Liver (tissue), 9 donors: ENCODE measurements around the gene PRDM9. TPM values are rescaled to one million over a fixed set of nuclear protein-coding genes. Genes with fewer than 3 reads are reported as not detected.

Source experiments
- DNase-seq: peaks from one replicate; pipeline ENCODE4 v3.0.0-alpha.2; 2017; ENCODE audit warnings: low spot score
- H3K27ac ChIP-seq, 2 donors: one replicate each; pipeline ENCODE4 v1.7.0; 2013; ENCODE audit warnings: inconsistent platforms in 2 of 2, low read length in 2 of 2, control low read depth in 1 of 2, low read depth in 1 of 2, mild to moderate bottlenecking in 1 of 2
- H3K27me3 ChIP-seq, 4 donors: one replicate each; pipeline versions ENCODE4 v1.6.1 to v1.7.0; 2013; ENCODE audit warnings: low read length in 3 of 4, inconsistent platforms in 1 of 4, mild to moderate bottlenecking in 1 of 4, moderate library complexity in 1 of 4; ENCODE audit not compliant: control insufficient read depth in 4 of 4, insufficient read depth in 4 of 4
- H3K36me3 ChIP-seq, 4 donors: one replicate each; pipeline versions ENCODE4 v1.6.1 to v1.7.0; 2013; ENCODE audit warnings: low read length in 3 of 4, mild to moderate bottlenecking in 3 of 4, low read depth in 1 of 4, moderate library complexity in 1 of 4; ENCODE audit not compliant: control insufficient read depth in 4 of 4, insufficient read depth in 3 of 4
- H3K4me1 ChIP-seq, 4 donors: one replicate each; pipeline versions ENCODE4 v1.6.1 to v1.7.0; 2013; ENCODE audit warnings: low read length in 3 of 4, mild to moderate bottlenecking in 3 of 4, moderate library complexity in 1 of 4; ENCODE audit not compliant: control insufficient read depth in 4 of 4, insufficient read depth in 4 of 4
- H3K4me3 ChIP-seq, 3 donors: one replicate each; pipeline versions ENCODE4 v1.6.1 to v1.7.0; 2013; ENCODE audit warnings: low read length in 3 of 3, control low read depth in 1 of 3, low read depth in 1 of 3, mild to moderate bottlenecking in 1 of 3
- H3K9ac ChIP-seq, 2 donors: one replicate each; pipeline ENCODE4 v1.7.0; 2013; ENCODE audit warnings: low read length in 2 of 2, mild to moderate bottlenecking in 2 of 2, moderate library complexity in 2 of 2, control low read depth in 1 of 2, low read depth in 1 of 2
- H3K9me3 ChIP-seq, 4 donors: one replicate each; pipeline versions ENCODE4 v1.6.1 to v1.7.0; 2013; ENCODE audit warnings: low read length in 3 of 4; ENCODE audit not compliant: control insufficient read depth in 4 of 4
- CTCF ChIP-seq: fragments of 150-350 bp; IDR thresholded peaks from 2 replicates; pipeline ENCODE4 v1.5.1; 2017; ENCODE audit warnings: improper control_type of control experiment, low read depth, low read length; ENCODE audit not compliant: missing input control
- EGR1 ChIP-seq, 2 donors: IDR thresholded peaks; 2 replicates each; pipeline ENCODE4 v1.6.1; 2016 to 2018; ENCODE audit warnings: antibody characterized with exemption in 2 of 2, low read depth in 2 of 2
- FOXA1 ChIP-seq: IDR thresholded peaks from 2 replicates; pipeline ENCODE4 v1.6.1; 2016; ENCODE audit warnings: antibody characterized with exemption
- GABPA ChIP-seq, 2 donors: IDR thresholded peaks in 1 of 2; conservative IDR thresholded peaks in 1 of 2; 2 replicates each; pipeline ENCODE4 v1.6.1; 2016; ENCODE audit warnings: antibody characterized with exemption in 2 of 2, mild to moderate bottlenecking in 1 of 2, moderate library complexity in 1 of 2
- HNF4A ChIP-seq, 2 donors: conservative IDR thresholded peaks; 2 replicates each; pipeline ENCODE4 v1.6.1; 2016; ENCODE audit warnings: antibody characterized with exemption in 2 of 2, mild to moderate bottlenecking in 2 of 2
- HNF4G ChIP-seq: IDR thresholded peaks from 2 replicates; pipeline ENCODE4 v1.6.1; 2016; ENCODE audit warnings: antibody characterized with exemption
- JUND ChIP-seq, 2 donors: IDR thresholded peaks; 2 replicates each; pipeline ENCODE4 v1.6.1; 2016; ENCODE audit warnings: antibody characterized with exemption in 2 of 2
- NR2F2 ChIP-seq: IDR thresholded peaks from 2 replicates; pipeline ENCODE4 v1.6.1; 2016; ENCODE audit warnings: antibody characterized with exemption
- RAD21 ChIP-seq, 2 donors: IDR thresholded peaks; 2 replicates each; pipeline ENCODE4 v1.6.1; 2016; ENCODE audit warnings: antibody characterized with exemption in 2 of 2, mild to moderate bottlenecking in 2 of 2
- RXRA ChIP-seq, 2 donors: IDR thresholded peaks; 2 replicates each; pipeline ENCODE4 v1.6.1; 2017 to 2018; ENCODE audit warnings: antibody characterized with exemption in 2 of 2, mild to moderate bottlenecking in 1 of 2
- SP1 ChIP-seq: IDR thresholded peaks from 2 replicates; pipeline ENCODE4 v1.6.1; 2018; ENCODE audit warnings: antibody characterized with exemption, mild to moderate bottlenecking
- WGBS: extraction: QIAGEN DNeasy Blood & Tissue Kit; methylation state at CpG from one replicate; pipeline ENCODE4 v1.1.7; 2013; 5-methylcytosine and 5-hydroxymethylcytosine counted together
- polyA plus RNA-seq, 2 donors: library from polyadenylated mRNA; stranded (reverse) in 1 of 2; unstranded in 1 of 2; fragments of 200-250 nt in 1 of 2; fragments of >200 nt in 1 of 2; fragmentation: Nextera tagmentation in 1 of 2; extraction: Ambion mirVana in 1 of 2; gene quantifications; one replicate each; pipeline versions ENCODE4 v1.2.1 to v1.2.3, GENCODE V29; 2013 to 2015
- total RNA-seq, 2 donors: library from RNA; depleted of rRNA; stranded (reverse); fragments of >200 nt; gene quantifications; one replicate each; pipeline ENCODE4 v1.2.3, GENCODE V29; 2014
- TF ChIP-seq, protein P1 (sequence below): IDR thresholded peaks from 2 replicates; pipeline ENCODE4 v1.6.1; 2016; ENCODE audit warnings: antibody characterized with exemption
- TF ChIP-seq, protein P2 (sequence below): IDR thresholded peaks from 2 replicates; pipeline ENCODE4 v1.6.1; 2016; ENCODE audit warnings: antibody characterized with exemption, mild to moderate bottlenecking
- TF ChIP-seq, protein P3 (sequence below): IDR thresholded peaks from 2 replicates; pipeline ENCODE4 v1.6.1; 2016; ENCODE audit warnings: antibody characterized with exemption
- donor health status: healthy.
- donor health status: healthy.
- donor health status: healthy.
- donor health status: healthy.
- donor health status: healthy.

PRDM9 gene
- total and polyA plus RNA-seq, 4 donors = not detected

DNA sequence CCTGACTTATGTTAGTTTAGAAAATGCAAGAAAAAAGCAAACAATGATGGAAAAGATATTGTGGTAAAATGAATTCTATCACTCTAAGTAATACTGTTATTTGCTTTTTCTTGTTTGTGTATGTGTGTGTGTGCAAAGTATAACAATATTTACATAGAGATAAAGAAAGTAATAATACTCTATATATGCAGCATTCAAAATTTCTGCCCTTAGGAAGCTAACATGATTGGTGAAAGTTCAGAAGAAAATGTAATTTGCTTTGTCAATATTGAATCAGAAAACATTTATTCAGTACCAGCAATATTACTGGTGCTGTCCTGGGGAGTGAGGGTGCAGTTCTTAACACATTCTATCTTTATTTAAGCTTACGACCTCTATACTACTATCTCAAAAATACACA is 12.9 kb upstream of the PRDM9 start:
- H3K27ac ChIP-seq = no peak overlapping the region
- TF ChIP-seq JUND (IDR thresholded peaks at IDR 0.05) (no peak), NR2F2 (no peak), FOXA1 (no peak), SP1 (no peak), EGR1 (IDR thresholded peaks at IDR 0.05; ENCODE audit: low read depth in 2 of 2) (no peak), RXRA (IDR thresholded peaks at IDR 0.05) (no peak), CTCF (no peak), HNF4G (no peak), RAD21 (IDR thresholded peaks at IDR 0.05) (no peak), GABPA (IDR thresholded peaks at IDR 0.05 in 1 of 2, conservative IDR thresholded peaks at IDR 0.05 in 1 of 2) (no peak), HNF4A (conservative IDR thresholded peaks at IDR 0.05) (no peak)
- TF ChIP-seq, protein P1, sequence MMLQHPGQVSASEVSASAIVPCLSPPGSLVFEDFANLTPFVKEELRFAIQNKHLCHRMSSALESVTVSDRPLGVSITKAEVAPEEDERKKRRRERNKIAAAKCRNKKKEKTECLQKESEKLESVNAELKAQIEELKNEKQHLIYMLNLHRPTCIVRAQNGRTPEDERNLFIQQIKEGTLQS = no peak
- no peak overlapping the region for H3K4me3 ChIP-seq
- no peaks in the 10 kb centered on the region for H3K27me3 ChIP-seq
- no peaks in the 10 kb centered on the region for H3K36me3 ChIP-seq
- H3K9me3 ChIP-seq = no peaks in the 10 kb centered on the region
- H3K4me1 ChIP-seq = peaks cover 0 to 7% (median 2%) of the 10 kb centered on the region in 4 donors
- H3K9ac ChIP-seq = no peak overlapping the region
- no peak for DNase-seq
- WGBS = 28% methylated on average over 1 of the region's 1 CpG

DNA sequence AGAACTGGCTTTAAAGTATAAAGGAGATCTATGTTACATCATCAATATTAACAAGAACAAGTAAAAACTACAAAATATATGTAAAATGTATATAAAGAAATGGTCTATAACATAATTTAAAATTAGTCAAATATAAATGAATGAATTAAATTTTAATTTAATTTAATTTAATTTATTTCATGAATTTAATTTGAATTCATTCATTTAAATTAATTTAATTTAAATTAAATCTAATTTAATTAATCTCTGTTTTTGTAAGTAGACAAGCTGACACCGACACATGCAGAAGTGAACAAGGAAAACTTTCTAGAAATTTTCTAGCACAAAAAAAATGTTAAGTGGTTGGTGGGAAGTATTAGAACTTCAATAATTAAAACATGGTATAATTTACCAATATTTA is 10.8 kb upstream of the PRDM9 start:
- H3K4me1 ChIP-seq = peaks cover 0 to 4% (median 2%) of the 10 kb centered on the region in 4 donors
- 93% methylated on average over 1 of the region's 1 CpG for WGBS
- no peak for TF ChIP-seq FOXA1
- TF ChIP-seq, protein P2, sequence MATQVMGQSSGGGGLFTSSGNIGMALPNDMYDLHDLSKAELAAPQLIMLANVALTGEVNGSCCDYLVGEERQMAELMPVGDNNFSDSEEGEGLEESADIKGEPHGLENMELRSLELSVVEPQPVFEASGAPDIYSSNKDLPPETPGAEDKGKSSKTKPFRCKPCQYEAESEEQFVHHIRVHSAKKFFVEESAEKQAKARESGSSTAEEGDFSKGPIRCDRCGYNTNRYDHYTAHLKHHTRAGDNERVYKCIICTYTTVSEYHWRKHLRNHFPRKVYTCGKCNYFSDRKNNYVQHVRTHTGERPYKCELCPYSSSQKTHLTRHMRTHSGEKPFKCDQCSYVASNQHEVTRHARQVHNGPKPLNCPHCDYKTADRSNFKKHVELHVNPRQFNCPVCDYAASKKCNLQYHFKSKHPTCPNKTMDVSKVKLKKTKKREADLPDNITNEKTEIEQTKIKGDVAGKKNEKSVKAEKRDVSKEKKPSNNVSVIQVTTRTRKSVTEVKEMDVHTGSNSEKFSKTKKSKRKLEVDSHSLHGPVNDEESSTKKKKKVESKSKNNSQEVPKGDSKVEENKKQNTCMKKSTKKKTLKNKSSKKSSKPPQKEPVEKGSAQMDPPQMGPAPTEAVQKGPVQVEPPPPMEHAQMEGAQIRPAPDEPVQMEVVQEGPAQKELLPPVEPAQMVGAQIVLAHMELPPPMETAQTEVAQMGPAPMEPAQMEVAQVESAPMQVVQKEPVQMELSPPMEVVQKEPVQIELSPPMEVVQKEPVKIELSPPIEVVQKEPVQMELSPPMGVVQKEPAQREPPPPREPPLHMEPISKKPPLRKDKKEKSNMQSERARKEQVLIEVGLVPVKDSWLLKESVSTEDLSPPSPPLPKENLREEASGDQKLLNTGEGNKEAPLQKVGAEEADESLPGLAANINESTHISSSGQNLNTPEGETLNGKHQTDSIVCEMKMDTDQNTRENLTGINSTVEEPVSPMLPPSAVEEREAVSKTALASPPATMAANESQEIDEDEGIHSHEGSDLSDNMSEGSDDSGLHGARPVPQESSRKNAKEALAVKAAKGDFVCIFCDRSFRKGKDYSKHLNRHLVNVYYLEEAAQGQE = no peak
- no peak for TF ChIP-seq RXRA (IDR thresholded peaks at IDR 0.05)
- TF ChIP-seq NR2F2 = no peak
- TF ChIP-seq, protein P3, sequence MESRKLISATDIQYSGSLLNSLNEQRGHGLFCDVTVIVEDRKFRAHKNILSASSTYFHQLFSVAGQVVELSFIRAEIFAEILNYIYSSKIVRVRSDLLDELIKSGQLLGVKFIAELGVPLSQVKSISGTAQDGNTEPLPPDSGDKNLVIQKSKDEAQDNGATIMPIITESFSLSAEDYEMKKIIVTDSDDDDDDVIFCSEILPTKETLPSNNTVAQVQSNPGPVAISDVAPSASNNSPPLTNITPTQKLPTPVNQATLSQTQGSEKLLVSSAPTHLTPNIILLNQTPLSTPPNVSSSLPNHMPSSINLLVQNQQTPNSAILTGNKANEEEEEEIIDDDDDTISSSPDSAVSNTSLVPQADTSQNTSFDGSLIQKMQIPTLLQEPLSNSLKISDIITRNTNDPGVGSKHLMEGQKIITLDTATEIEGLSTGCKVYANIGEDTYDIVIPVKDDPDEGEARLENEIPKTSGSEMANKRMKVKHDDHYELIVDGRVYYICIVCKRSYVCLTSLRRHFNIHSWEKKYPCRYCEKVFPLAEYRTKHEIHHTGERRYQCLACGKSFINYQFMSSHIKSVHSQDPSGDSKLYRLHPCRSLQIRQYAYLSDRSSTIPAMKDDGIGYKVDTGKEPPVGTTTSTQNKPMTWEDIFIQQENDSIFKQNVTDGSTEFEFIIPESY = no peak
- no peak for TF ChIP-seq HNF4G
- TF ChIP-seq CTCF = no peak
- TF ChIP-seq EGR1 (IDR thresholded peaks at IDR 0.05; ENCODE audit: low read depth in 2 of 2) = no peak
- no peak overlapping the region for H3K9ac ChIP-seq
- H3K27ac ChIP-seq = no peak overlapping the region
- no peaks in the 10 kb centered on the region for H3K36me3 ChIP-seq
- H3K9me3 ChIP-seq = no peaks in the 10 kb centered on the region
- H3K4me3 ChIP-seq = no peak overlapping the region
- no peaks in the 10 kb centered on the region for H3K27me3 ChIP-seq
- no peak for DNase-seq
